MM.1S (cell line): ENCODE results near the gene WNT9B.

ENCODE experiments used
- DNase-seq: peaks from one replicate; pipeline ENCODE4 v3.0.0-alpha.2; 2015
- H2AFZ ChIP-seq: fragments of 300-600 bp; sonication (generic); 2 replicates; pipeline ENCODE4 v1.6.0; 2016; ENCODE audit warnings: antibody characterized with exemption, low read length
- H3F3A ChIP-seq: fragments of 300-600 bp; sonication (generic); 2 replicates; pipeline ENCODE4 v1.6.1; 2016; ENCODE audit warnings: mild to moderate bottlenecking, antibody characterized with exemption, low read length, moderate library complexity, mixed read lengths; ENCODE audit not compliant: insufficient read depth
- H3K27ac ChIP-seq: fragments of 300-600 bp; sonication (generic); 2 replicates; pipeline ENCODE4 v1.5.1; 2016; ENCODE audit warnings: mild to moderate bottlenecking, low read length
- H3K27me3 ChIP-seq: fragments of 300-600 bp; sonication (generic); replicated peaks from 2 replicates; pipeline ENCODE4 v1.6.0; 2016; ENCODE audit warnings: low read length; ENCODE audit not compliant: insufficient read depth
- H3K36me3 ChIP-seq: fragments of 300-600 bp; sonication (generic); replicated peaks from 2 replicates; pipeline ENCODE4 v1.6.1; 2016; ENCODE audit warnings: mild to moderate bottlenecking, low read length, mixed read lengths; ENCODE audit not compliant: insufficient read depth
- H3K4me1 ChIP-seq: fragments of 300-600 bp; sonication (generic); 2 replicates; pipeline ENCODE4 v1.6.1; 2016; ENCODE audit warnings: low read length, mixed read lengths
- H3K4me2 ChIP-seq: fragments of 300-600 bp; sonication (generic); 2 replicates; pipeline ENCODE4 v1.6.0; 2016; ENCODE audit warnings: low read depth, low read length
- H3K4me3 ChIP-seq: fragments of 300-600 bp; sonication (generic); 2 replicates; pipeline ENCODE4 v1.5.1; 2016; ENCODE audit warnings: low read length, mixed read lengths
- H3K79me2 ChIP-seq: fragments of 300-600 bp; sonication (generic); 2 replicates; pipeline ENCODE4 v1.6.1; 2016; ENCODE audit warnings: mixed run types, low read length, mixed read lengths
- H3K9ac ChIP-seq: fragments of 300-600 bp; sonication (generic); 2 replicates; pipeline ENCODE4 v1.6.1; 2016; ENCODE audit warnings: low read length, mixed read lengths
- H3K9me2 ChIP-seq: fragments of 300-600 bp; sonication (generic); replicated peaks from 2 replicates; pipeline ENCODE4 v1.6.1; 2016; ENCODE audit warnings: mild to moderate bottlenecking, low read length, mixed read lengths; ENCODE audit not compliant: insufficient read depth
- H3K9me3 ChIP-seq: fragments of 300-600 bp; sonication (generic); replicated peaks from 2 replicates; pipeline ENCODE4 v1.6.1; 2016; ENCODE audit warnings: mild to moderate bottlenecking, low read length, mixed read lengths; ENCODE audit not compliant: insufficient read depth
- H4K20me1 ChIP-seq: fragments of 300-600 bp; sonication (generic); 2 replicates; pipeline ENCODE4 v1.6.1; 2016; ENCODE audit warnings: mild to moderate bottlenecking, low read length, moderate library complexity, mixed read lengths; ENCODE audit not compliant: insufficient read depth
- EZH2 ChIP-seq: fragments of 300-600 bp; sonication (generic); optimal IDR thresholded peaks from 2 replicates; pipeline ENCODE3; 2017; ENCODE audit warnings: low read depth, mild to moderate bottlenecking, antibody characterized with exemption, low read length, mixed read lengths
- EZH2phosphoT487 ChIP-seq: fragments of 300-600 bp; sonication (generic); IDR thresholded peaks from 2 replicates; pipeline ENCODE4 v1.6.1; 2018; ENCODE audit warnings: antibody characterized with exemption, low read length
- TF ChIP-seq, protein P1 (sequence below): fragments of 300-600 bp; sonication (generic); IDR thresholded peaks from 2 replicates; pipeline ENCODE4 v1.5.1; 2016; ENCODE audit warnings: antibody characterized with exemption, low read length, mixed read lengths

Gene WNT9B

DNA sequence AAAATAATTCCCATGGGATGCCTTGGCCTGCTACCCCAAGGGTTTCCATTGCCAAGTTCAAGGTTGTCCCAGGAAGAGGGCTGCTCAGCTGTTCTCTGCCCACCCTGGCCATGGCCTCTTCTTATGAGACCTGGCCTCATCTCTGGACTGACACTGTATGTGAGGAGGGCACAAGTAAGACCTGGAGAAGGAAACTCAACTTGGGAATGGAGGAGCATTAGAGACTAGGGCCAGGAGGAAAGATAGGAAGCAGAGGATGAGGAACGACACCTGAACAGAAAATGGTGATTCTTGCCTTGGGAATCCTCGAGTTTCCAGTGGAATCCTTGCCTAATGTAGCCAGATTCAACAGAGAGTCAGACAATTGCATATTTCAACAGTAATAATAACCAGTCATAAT, 47.0 kb downstream of the WNT9B start:
- Histone ChIP-seq H3F3A (no peaks in the 10 kb centered on the region), H3K4me2 (no peak overlapping the region), H3K4me1 (no peaks in the 10 kb centered on the region), H3K9me2 (no peaks in the 10 kb centered on the region), H2AFZ (no peak overlapping the region), H3K79me2 (no peaks in the 10 kb centered on the region), H3K27me3 (peaks cover 14% of the 10 kb centered on the region), H3K36me3 (no peaks in the 10 kb centered on the region), H3K9ac (no peak overlapping the region), H3K9me3 (no peaks in the 10 kb centered on the region), H4K20me1 (no peaks in the 10 kb centered on the region), H3K4me3 (no peak overlapping the region), H3K27ac (no peak overlapping the region)
- TF ChIP-seq, protein P1, sequence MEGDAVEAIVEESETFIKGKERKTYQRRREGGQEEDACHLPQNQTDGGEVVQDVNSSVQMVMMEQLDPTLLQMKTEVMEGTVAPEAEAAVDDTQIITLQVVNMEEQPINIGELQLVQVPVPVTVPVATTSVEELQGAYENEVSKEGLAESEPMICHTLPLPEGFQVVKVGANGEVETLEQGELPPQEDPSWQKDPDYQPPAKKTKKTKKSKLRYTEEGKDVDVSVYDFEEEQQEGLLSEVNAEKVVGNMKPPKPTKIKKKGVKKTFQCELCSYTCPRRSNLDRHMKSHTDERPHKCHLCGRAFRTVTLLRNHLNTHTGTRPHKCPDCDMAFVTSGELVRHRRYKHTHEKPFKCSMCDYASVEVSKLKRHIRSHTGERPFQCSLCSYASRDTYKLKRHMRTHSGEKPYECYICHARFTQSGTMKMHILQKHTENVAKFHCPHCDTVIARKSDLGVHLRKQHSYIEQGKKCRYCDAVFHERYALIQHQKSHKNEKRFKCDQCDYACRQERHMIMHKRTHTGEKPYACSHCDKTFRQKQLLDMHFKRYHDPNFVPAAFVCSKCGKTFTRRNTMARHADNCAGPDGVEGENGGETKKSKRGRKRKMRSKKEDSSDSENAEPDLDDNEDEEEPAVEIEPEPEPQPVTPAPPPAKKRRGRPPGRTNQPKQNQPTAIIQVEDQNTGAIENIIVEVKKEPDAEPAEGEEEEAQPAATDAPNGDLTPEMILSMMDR: no peak
- no peak for TF ChIP-seq EZH2
- no peak for TF ChIP-seq EZH2phosphoT487
- no peak for DNase-seq

DNA sequence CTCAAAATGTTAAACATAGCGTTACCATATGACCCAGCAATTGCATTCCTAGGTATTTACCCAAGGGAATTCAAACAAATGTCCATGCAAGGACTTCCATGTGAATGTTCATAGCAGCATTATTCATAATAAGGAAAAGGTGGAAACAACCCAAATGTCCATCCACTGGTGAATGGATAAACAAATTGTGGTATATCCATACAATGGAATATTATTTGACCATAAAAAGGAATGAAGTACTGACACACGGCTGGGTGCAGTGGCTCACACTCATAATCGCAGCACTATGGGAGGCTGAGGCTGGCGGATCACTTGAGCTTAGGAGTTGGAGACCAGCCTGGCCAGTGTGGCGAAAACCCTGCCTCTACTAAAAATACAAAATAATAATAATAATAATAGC, 47.5 kb downstream of the WNT9B start:
- H3K27ac ChIP-seq: no peak overlapping the region
- no peak overlapping the region for H3K4me3 ChIP-seq
- no peaks in the 10 kb centered on the region for H3K36me3 ChIP-seq
- no peak for DNase-seq
- TF ChIP-seq, protein P1: no peak
- TF ChIP-seq EZH2 (no peak), EZH2phosphoT487 (no peak)
- H3K9ac ChIP-seq: no peak overlapping the region
- no peaks in the 10 kb centered on the region for H3K79me2 ChIP-seq
- no peaks in the 10 kb centered on the region for H3K9me3 ChIP-seq
- no peaks in the 10 kb centered on the region for H3F3A ChIP-seq
- no peaks in the 10 kb centered on the region for H3K4me1 ChIP-seq
- H3K4me2 ChIP-seq: no peak overlapping the region
- no peaks in the 10 kb centered on the region for H4K20me1 ChIP-seq
- H3K9me2 ChIP-seq: no peaks in the 10 kb centered on the region
- H2AFZ ChIP-seq: no peak overlapping the region
- peaks cover 11% of the 10 kb centered on the region for H3K27me3 ChIP-seq

DNA sequence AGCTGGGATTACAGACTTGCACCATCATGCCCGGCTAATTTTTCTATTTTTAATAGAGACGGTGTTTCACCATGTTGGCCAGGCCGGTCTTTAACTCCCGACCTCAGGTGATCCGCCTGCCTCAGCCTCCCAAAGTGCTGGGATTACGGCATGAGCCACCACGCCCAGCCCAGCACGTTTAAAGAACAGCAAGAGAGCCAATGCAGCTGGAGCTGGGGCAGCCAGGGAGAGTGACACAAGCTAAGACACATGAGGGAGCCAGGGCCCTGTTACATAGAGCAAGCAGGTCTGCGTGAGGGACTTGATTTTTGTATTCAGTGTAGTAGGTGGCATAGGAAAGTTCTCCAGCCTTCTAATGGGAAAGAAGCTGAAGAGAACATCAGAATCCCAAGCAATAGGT, 49.9 kb downstream of the WNT9B start:
- no peaks in the 10 kb centered on the region for H3K79me2 ChIP-seq
- no peak overlapping the region for H3K27ac ChIP-seq
- no peak for DNase-seq

More for the DNA sequence above, 49.9 kb downstream of the WNT9B start:
- H3K9ac ChIP-seq: no peak overlapping the region
- H3K4me3 ChIP-seq: no peak overlapping the region
- no peaks in the 10 kb centered on the region for H3K9me3 ChIP-seq
- TF ChIP-seq, protein P1: no peak
- TF ChIP-seq EZH2phosphoT487 (no peak), EZH2 (no peak)
- H4K20me1 ChIP-seq: no peaks in the 10 kb centered on the region
- no peak overlapping the region for H3K4me2 ChIP-seq
- no peaks in the 10 kb centered on the region for H3K9me2 ChIP-seq
- H3K36me3 ChIP-seq: no peaks in the 10 kb centered on the region
- H3F3A ChIP-seq: no peaks in the 10 kb centered on the region
- no peak overlapping the region for H2AFZ ChIP-seq
- no peaks in the 10 kb centered on the region for H3K27me3 ChIP-seq
- no peaks in the 10 kb centered on the region for H3K4me1 ChIP-seq
